Esophagus muscularis mucosa (tissue), 3 donors: ENCODE data around the gene ATP1A1.

Experiments
- CTCF ChIP-seq, 3 experiments: fragments of 200-600 bp in 2 of 3; fragments of 450-650 bp in 1 of 3; sonication (generic) in 2 of 3; IDR thresholded peaks; one replicate each; pipeline ENCODE4 v1.5.1; 2017 to 2019; ENCODE audit warnings: antibody characterized with exemption in 3 of 3, mild to moderate bottlenecking in 2 of 3, moderate library complexity in 1 of 3
- POLR2A ChIP-seq: fragments of 450-650 bp; IDR thresholded peaks from one replicate; pipeline ENCODE4 v1.6.1; 2017; ENCODE audit warnings: antibody characterized with exemption, moderate library complexity, mild to moderate bottlenecking, low read depth
- POLR2AphosphoS5 ChIP-seq, 2 donors: sonication (generic); formaldehyde crosslinking; IDR thresholded peaks; one replicate each; pipeline ENCODE4 v1.6.1; 2017; ENCODE audit warnings: antibody characterized with exemption in 2 of 2

GRCh38 chr1:116337398-116337797 lies 35.6 kb upstream of the ATP1A1 start:
- no peak for TF ChIP-seq POLR2A
- TF ChIP-seq CTCF (IDR thresholded peaks at IDR 0.05) = no peak
- TF ChIP-seq POLR2AphosphoS5 (IDR thresholded peaks at IDR 0.05) = no peak
